ENCODE data around the gene KDM2B. TPM values are rescaled to one million over a fixed set of nuclear protein-coding genes. Genes with fewer than 3 reads are reported as not detected.

KDM2B gene
- polyA plus RNA-seq, 1 donor (not counting 4 experiments of a cell fraction or from before 2014, with no cell fraction given), result 10.3 TPM

GRCh38 chr12:121454921-121455320 is 125.9 kb downstream of the KDM2B start:
- Histone ChIP-seq H3K79me2 (ENCODE audit: control insufficient read depth, insufficient read depth, low read length) (peaks cover 52% of the 10 kb centered on the region), H2AFZ (ENCODE audit: control insufficient read depth, low read length) (no peak overlapping the region), H3K9ac (ENCODE audit: control insufficient read depth, extremely low read depth, insufficient read depth, low read length) (no peak overlapping the region), H3K4me3 (ENCODE audit: control insufficient read depth in 2 of 3, extremely low read depth in 1 of 3, insufficient read depth in 2 of 3, low read depth in 1 of 3, low read length in 3 of 3) (no peak overlapping the region), H3K27ac (ENCODE audit: control insufficient read depth, insufficient read depth, low read length) (no peak overlapping the region), H3K4me1 (ENCODE audit: control insufficient read depth, extremely low read depth, insufficient read depth, low read length) (peaks cover 11% of the 10 kb centered on the region), H4K20me1 (ENCODE audit: control insufficient read depth, extremely low read depth, insufficient read depth, low read length) (peaks cover 8% of the 10 kb centered on the region), H3K4me2 (ENCODE audit: control insufficient read depth, extremely low read depth, insufficient read depth, low read depth, low read length) (no peak overlapping the region), H3K27me3 (ENCODE audit: control insufficient read depth, extremely low read depth, insufficient read depth, low read length) (no peaks in the 10 kb centered on the region), H3K9me3 (ENCODE audit: control insufficient read depth, low read depth, low read length) (no peaks in the 10 kb centered on the region), H3K36me3 (ENCODE audit: control insufficient read depth in 2 of 2, extremely low read depth in 1 of 2, insufficient read depth in 2 of 2, low read length in 2 of 2) (no peaks in the 10 kb centered on the region), H3K9me1 (ENCODE audit: control insufficient read depth, extremely low read depth, insufficient read depth, low read length) (no peaks in the 10 kb centered on the region)
- dilution Hi-C loops (cut with MboI; ENCODE audit: extremely low pct_ligation_motif_present, low sequenced_read_pairs), result no loop called here
- TF ChIP-seq, protein P1, sequence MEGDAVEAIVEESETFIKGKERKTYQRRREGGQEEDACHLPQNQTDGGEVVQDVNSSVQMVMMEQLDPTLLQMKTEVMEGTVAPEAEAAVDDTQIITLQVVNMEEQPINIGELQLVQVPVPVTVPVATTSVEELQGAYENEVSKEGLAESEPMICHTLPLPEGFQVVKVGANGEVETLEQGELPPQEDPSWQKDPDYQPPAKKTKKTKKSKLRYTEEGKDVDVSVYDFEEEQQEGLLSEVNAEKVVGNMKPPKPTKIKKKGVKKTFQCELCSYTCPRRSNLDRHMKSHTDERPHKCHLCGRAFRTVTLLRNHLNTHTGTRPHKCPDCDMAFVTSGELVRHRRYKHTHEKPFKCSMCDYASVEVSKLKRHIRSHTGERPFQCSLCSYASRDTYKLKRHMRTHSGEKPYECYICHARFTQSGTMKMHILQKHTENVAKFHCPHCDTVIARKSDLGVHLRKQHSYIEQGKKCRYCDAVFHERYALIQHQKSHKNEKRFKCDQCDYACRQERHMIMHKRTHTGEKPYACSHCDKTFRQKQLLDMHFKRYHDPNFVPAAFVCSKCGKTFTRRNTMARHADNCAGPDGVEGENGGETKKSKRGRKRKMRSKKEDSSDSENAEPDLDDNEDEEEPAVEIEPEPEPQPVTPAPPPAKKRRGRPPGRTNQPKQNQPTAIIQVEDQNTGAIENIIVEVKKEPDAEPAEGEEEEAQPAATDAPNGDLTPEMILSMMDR (optimal IDR thresholded peaks at IDR 0.05 in 1 of 3, IDR thresholded peaks at IDR 0.05 in 1 of 3, conservative IDR thresholded peaks at IDR 0.05 in 1 of 3; ENCODE audit: extremely low read depth in 1 of 3, insufficient read depth in 2 of 3, low read length in 3 of 3), result no peak
- TF ChIP-seq EZH2 (IDR thresholded peaks at IDR 0.05; ENCODE audit: low read length), result no peak
- FAIRE-seq, result no peak
- DNase-seq (ENCODE audit: low read depth, low spot score), result no peak

- H3K36me3 ChIP-seq (ENCODE audit: control insufficient read depth in 2 of 2, extremely low read depth in 1 of 2, insufficient read depth in 2 of 2, low read length in 2 of 2), result peaks cover 1 to 4% of the 10 kb centered on the region in 2 experiments
- peaks cover 11% of the 10 kb centered on the region for H3K4me1 ChIP-seq (ENCODE audit: control insufficient read depth, extremely low read depth, insufficient read depth, low read length)
- H3K4me3 ChIP-seq (ENCODE audit: control insufficient read depth in 2 of 3, extremely low read depth in 1 of 3, insufficient read depth in 2 of 3, low read depth in 1 of 3, low read length in 3 of 3), result no peak overlapping the region
- peaks cover 8% of the 10 kb centered on the region for H4K20me1 ChIP-seq (ENCODE audit: control insufficient read depth, extremely low read depth, insufficient read depth, low read length)
- FAIRE-seq (no peak), DNase-seq (ENCODE audit: low read depth, low spot score) (no peak)
- dilution Hi-C loops (cut with MboI; ENCODE audit: extremely low pct_ligation_motif_present, low sequenced_read_pairs), result no loop called here
- no peak overlapping the region for H3K4me2 ChIP-seq (ENCODE audit: control insufficient read depth, extremely low read depth, insufficient read depth, low read depth, low read length)
- H3K9me3 ChIP-seq (ENCODE audit: control insufficient read depth, low read depth, low read length), result no peaks in the 10 kb centered on the region
- H3K27ac ChIP-seq (ENCODE audit: control insufficient read depth, insufficient read depth, low read length), result no peak overlapping the region
- peaks cover 50% of the 10 kb centered on the region for H3K79me2 ChIP-seq (ENCODE audit: control insufficient read depth, insufficient read depth, low read length)
- no peaks in the 10 kb centered on the region for H3K9me1 ChIP-seq (ENCODE audit: control insufficient read depth, extremely low read depth, insufficient read depth, low read length)
- H3K27me3 ChIP-seq (ENCODE audit: control insufficient read depth, extremely low read depth, insufficient read depth, low read length), result no peaks in the 10 kb centered on the region
- TF ChIP-seq, protein P1 (optimal IDR thresholded peaks at IDR 0.05 in 1 of 3, IDR thresholded peaks at IDR 0.05 in 1 of 3, conservative IDR thresholded peaks at IDR 0.05 in 1 of 3; ENCODE audit: extremely low read depth in 1 of 3, insufficient read depth in 2 of 3, low read length in 3 of 3), result no peak
- TF ChIP-seq EZH2 (IDR thresholded peaks at IDR 0.05; ENCODE audit: low read length), result no peak
- H3K9ac ChIP-seq (ENCODE audit: control insufficient read depth, extremely low read depth, insufficient read depth, low read length), result no peak overlapping the region
- no peak overlapping the region for H2AFZ ChIP-seq (ENCODE audit: control insufficient read depth, low read length)
Measured at GRCh38 chr12:121453629-121454028, 127.2 kb downstream of the KDM2B start.

All from keratinocyte (primary cell).